Neural progenitor cell (in vitro differentiated cells): ENCODE data around the gene UMAD1.

Experiments used
- CTCF ChIP-seq: fragments of 200-600 bp; sonication (generic); IDR thresholded peaks from 2 replicates; pipeline ENCODE4 v1.5.1; 2017; ENCODE audit warnings: antibody characterized with exemption, mild to moderate bottlenecking
- EZH2 ChIP-seq: fragments of 200-600 bp; sonication (generic); IDR thresholded peaks from 2 replicates; pipeline ENCODE4 v1.6.1; 2017; ENCODE audit warnings: antibody characterized with exemption, mild to moderate bottlenecking, moderate library complexity

- no peak for TF ChIP-seq CTCF
- TF ChIP-seq EZH2, result no peak
Measured at GRCh38 chr7:7808156-7808555, 167.6 kb downstream of the UMAD1 start.
